Skin epidermis (tissue), 12 donors: ENCODE results near the gene PIK3CA.

Experiments used
- H3K27ac ChIP-seq, 21 experiments: fragments of 200-600 bp; sonication (generic) in 11 of 21; one replicate each; pipeline ENCODE4 v1.5.0; 2020; ENCODE audit warnings: mild to moderate bottlenecking in 3 of 21, inconsistent platforms in 2 of 21, moderate library complexity in 2 of 21
- H3K4me3 ChIP-seq, 7 experiments: fragments of 200-600 bp; sonication (generic) in 2 of 7; one replicate each; pipeline ENCODE4 v1.5.0; 2020; ENCODE audit warnings: inconsistent platforms in 2 of 7, mild to moderate bottlenecking in 2 of 7, moderate library complexity in 1 of 7

PIK3CA gene

DNA sequence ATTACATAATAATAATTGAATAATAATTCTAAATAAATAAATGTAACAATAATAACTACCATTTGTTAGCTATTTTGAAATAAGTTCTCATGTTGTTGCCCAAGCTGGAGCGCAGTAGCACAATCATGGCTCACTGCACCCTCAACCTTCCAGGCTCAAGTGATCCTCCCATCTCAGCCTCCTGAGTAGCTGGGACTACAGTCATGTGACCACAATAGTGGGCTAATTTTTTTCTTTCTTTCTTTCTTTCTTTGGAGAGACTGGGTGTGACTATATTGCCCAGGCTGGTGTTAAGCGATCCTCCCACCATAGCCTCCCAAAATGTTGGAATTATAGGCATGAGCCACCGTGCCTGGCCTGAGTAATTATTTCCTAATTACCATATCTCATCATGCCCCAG, 133.7 kb downstream of the PIK3CA start:
- Histone ChIP-seq H3K27ac (no peak overlapping the region), H3K4me3 (no peak overlapping the region)

DNA sequence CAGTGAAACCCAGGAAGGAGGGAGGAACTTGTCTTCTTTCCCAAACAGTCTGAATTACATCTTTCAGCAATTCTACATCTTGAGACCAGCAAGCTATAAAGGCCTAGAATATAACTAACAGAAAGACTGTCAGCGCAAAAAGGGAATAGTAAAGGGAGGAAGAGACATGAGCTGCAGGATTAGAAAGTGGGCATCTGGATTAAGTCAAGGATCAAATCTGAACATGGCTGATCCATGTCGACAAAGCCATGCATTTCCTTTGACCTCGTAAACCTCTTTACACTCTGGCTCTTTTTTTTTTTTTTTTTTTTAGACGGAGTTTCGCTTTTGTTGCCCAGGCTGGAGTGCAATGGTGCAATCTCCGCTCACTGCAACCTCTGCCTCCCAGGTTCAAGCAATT, 138.2 kb downstream of the PIK3CA start:
- H3K4me3 ChIP-seq, result no peak overlapping the region
- no peak overlapping the region for H3K27ac ChIP-seq

DNA sequence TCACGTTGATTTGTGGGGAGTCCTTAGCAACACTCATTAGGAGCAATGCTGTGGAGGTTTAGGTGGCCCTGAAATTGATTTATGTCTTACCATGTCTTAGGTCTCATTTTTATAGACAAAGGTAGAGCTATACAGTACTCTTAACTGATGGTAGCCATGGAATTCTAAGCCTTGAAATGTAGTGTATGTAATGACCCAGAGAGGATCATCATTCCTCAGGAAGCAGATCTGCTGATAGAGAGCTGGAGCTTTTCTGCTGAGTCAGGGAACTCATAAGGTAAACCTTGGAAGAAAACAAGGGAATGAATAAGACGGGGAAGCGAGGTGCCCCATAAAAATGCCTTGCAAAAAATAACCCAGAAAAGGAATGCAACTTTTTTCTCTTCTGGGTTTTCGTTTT, 140.7 kb downstream of the PIK3CA start:
- H3K27ac ChIP-seq, result no peak overlapping the region
- no peak overlapping the region for H3K4me3 ChIP-seq

DNA sequence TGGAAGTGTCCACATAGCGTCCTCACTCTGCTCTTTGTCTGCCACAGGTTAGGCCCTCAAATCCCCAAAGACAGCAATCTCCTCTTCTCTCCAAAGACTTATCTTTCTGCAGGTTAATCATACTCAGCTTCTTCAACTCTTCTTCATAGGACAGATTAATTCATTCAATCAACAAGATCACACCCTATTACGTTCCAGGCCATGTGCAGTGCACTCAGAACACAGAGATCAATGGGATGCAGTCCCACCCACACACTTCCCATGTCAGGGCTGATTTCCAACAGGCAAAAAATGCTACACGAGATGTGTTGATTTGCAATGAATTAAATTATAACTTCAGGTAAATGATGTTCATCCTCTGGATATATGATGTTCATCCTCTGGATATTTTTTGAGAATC, 141.1 kb downstream of the PIK3CA start:
- Histone ChIP-seq H3K4me3 (no peak overlapping the region), H3K27ac (no peak overlapping the region)
